K562 (cell line): Measurements from ENCODE around the gene PYGL. TPM values are rescaled to one million over a fixed set of nuclear protein-coding genes. Genes with fewer than 3 reads are reported as not detected.

Experiments used
- C11orf30 ChIP-seq: fragments of 450-650 bp; IDR thresholded peaks from 2 replicates; pipeline ENCODE4 v1.6.1; 2016; ENCODE audit warnings: low read depth, mild to moderate bottlenecking
- CC2D1A ChIP-seq: fragments of 450-650 bp; IDR thresholded peaks from 2 replicates; pipeline ENCODE4 v1.6.1; 2017; ENCODE audit warnings: mild to moderate bottlenecking
- CCAR2 ChIP-seq: fragments of 200-400 bp; formaldehyde crosslinking; IDR thresholded peaks from 2 replicates; pipeline ENCODE4 v1.6.1; 2017; ENCODE audit warnings: mild to moderate bottlenecking, low read depth, low read length
- CHD1 ChIP-seq: fragments of 200-600 bp; sonication (generic); IDR thresholded peaks from one replicate; pipeline ENCODE4 v1.6.1; 2012; ENCODE audit warnings: mild to moderate bottlenecking, moderate library complexity, low read length, inconsistent platforms
- CXXC5 ChIP-seq: fragments of 250-450 bp; sonication (Bioruptor Pico); IDR thresholded peaks from 2 replicates; pipeline ENCODE4 v1.8.0; 2022; ENCODE audit warnings: inconsistent platforms, mild to moderate bottlenecking, moderate library complexity
- E2F6 ChIP-seq, 2 experiments: IDR thresholded peaks; 2 replicates each; pipeline ENCODE4 v1.6.1; 2011; ENCODE audit warnings: borderline replicate concordance in 1 of 2, control low read depth in 1 of 2, low read depth in 1 of 2, low read length in 1 of 2, mild to moderate bottlenecking in 1 of 2, mixed read lengths in 1 of 2, moderate library complexity in 1 of 2; ENCODE audit not compliant: insufficient read depth in 1 of 2, insufficient read length in 1 of 2, poor library complexity in 1 of 2, severe bottlenecking in 1 of 2; ENCODE audit errors: extremely low read depth in 1 of 2
- EZH2 ChIP-seq: IDR thresholded peaks from 2 replicates; pipeline ENCODE4 v1.6.1; 2012; ENCODE audit warnings: low read depth, mild to moderate bottlenecking, inconsistent platforms, low read length, borderline replicate concordance
- FIP1L1 ChIP-seq: fragments of 200-400 bp; formaldehyde crosslinking; IDR thresholded peaks from 2 replicates; pipeline ENCODE4 v1.6.1; 2018; ENCODE audit warnings: mild to moderate bottlenecking, low read depth, low read length; ENCODE audit not compliant: poor library complexity, severe bottlenecking
- FOXA3 ChIP-seq, 2 experiments: fragments of 450-650 bp in 1 of 2; sonication (generic) in 1 of 2; formaldehyde crosslinking; IDR thresholded peaks in 1 of 2; conservative IDR thresholded peaks in 1 of 2; 2 replicates each; pipeline versions ENCODE4 v1.4.0 to v1.8.0; 2020 to 2022; ENCODE audit warnings: mild to moderate bottlenecking in 2 of 2, missing genetic modification reagents in 1 of 2
- HOXB6 ChIP-seq: fragments of 250-450 bp; sonication (Bioruptor Pico); IDR thresholded peaks from 2 replicates; pipeline ENCODE4 v1.5.1; 2022; ENCODE audit warnings: mild to moderate bottlenecking, borderline replicate concordance
- KAT2B ChIP-seq: IDR thresholded peaks from one replicate; pipeline ENCODE4 v1.6.1; 2012; ENCODE audit warnings: low read depth, mild to moderate bottlenecking, control low read depth, inconsistent platforms, low read length, moderate library complexity
- KLF16 ChIP-seq: IDR thresholded peaks from 2 replicates; pipeline ENCODE4 v1.6.1; 2016; ENCODE audit warnings: antibody characterized with exemption
- MCM2 ChIP-seq: fragments of 450-650 bp; IDR thresholded peaks from 2 replicates; pipeline ENCODE4 v1.6.1; 2017; ENCODE audit warnings: low read depth, mild to moderate bottlenecking
- NCOA1 ChIP-seq: fragments of 450-650 bp; IDR thresholded peaks from 2 replicates; pipeline ENCODE4 v1.6.1; 2016; ENCODE audit warnings: low read depth
- POLR2A ChIP-seq: fragments of 450-650 bp; conservative IDR thresholded peaks from 2 replicates; pipeline ENCODE4 v1.6.1; 2016
- POLR2AphosphoS2 ChIP-seq: IDR thresholded peaks from 2 replicates; pipeline ENCODE4 v1.6.1; 2012; ENCODE audit warnings: low read length, improper control_type of control experiment
- PRPF4 ChIP-seq: fragments of 200-400 bp; formaldehyde crosslinking; IDR thresholded peaks from one replicate; pipeline ENCODE4 v1.6.1; 2017; ENCODE audit warnings: low read length, low read depth, mild to moderate bottlenecking; ENCODE audit not compliant: insufficient read depth, poor library complexity, severe bottlenecking
- SMARCB1 ChIP-seq: IDR thresholded peaks from 2 replicates; pipeline ENCODE4 v1.6.1; 2011; ENCODE audit warnings: improper control_type of control experiment, low read depth; ENCODE audit not compliant: insufficient read length
- ZBED1 ChIP-seq: IDR thresholded peaks from 2 replicates; pipeline ENCODE4 v1.6.1; 2014
- ZBTB17 ChIP-seq: fragments of 450-650 bp; formaldehyde crosslinking; IDR thresholded peaks from 2 replicates; pipeline ENCODE4 v1.4.0; 2020; ENCODE audit warnings: mild to moderate bottlenecking
- ZHX1 ChIP-seq: fragments of 150-350 bp; conservative IDR thresholded peaks from 2 replicates; pipeline ENCODE4 v1.6.1; 2014; ENCODE audit warnings: low read length
- ZNF140 ChIP-seq: fragments of 250-450 bp; sonication (Bioruptor Pico); IDR thresholded peaks from 2 replicates; pipeline ENCODE4 v1.8.0; 2021; ENCODE audit warnings: moderate library complexity, mild to moderate bottlenecking, inconsistent platforms
- ZNF449 ChIP-seq: fragments of 250-450 bp; sonication (Bioruptor Pico); IDR thresholded peaks from 2 replicates; pipeline ENCODE4 v1.8.0; 2022; ENCODE audit warnings: moderate library complexity, mild to moderate bottlenecking, inconsistent platforms
- polyA plus RNA-seq, 8 experiments: library from polyadenylated mRNA; depleted of rRNA in 4 of 8; stranded (reverse) in 5 of 8; unstranded in 3 of 8; fragments of >200 nt; fragmentation: Nextera tagmentation in 2 of 8; fragmentation: Illumina TruSeq in 1 of 8; extraction: Ambion mirVana in 2 of 8; extraction: Trizol in 1 of 8; gene quantifications; 2 replicates each; pipeline versions ENCODE4 v1.2.1 to v1.2.3, GENCODE V29; 2011 to 2014; ENCODE audit warnings: inconsistent platforms in 1 of 8, missing spikeins in 1 of 8
- total RNA-seq, 7 experiments: library from RNA; depleted of rRNA in 6 of 7; stranded (reverse); fragments of >200 nt in 6 of 7; fragmentation: Illumina TruSeq in 2 of 7; extraction: Trizol in 2 of 7; gene quantifications; 2 replicates each; pipeline versions ENCODE4 v1.2.1 to v1.2.3, GENCODE V29; 2011 to 2021; ENCODE audit warnings: low replicate concordance in 1 of 7

Gene PYGL
- total and polyA plus RNA-seq, 9 of the 15 experiments (the other 6 are each of a cell fraction or from before 2014, with no cell fraction given), result 3.5 to 17.9 (median 13.1) TPM

GRCh38 chr14:50943943-50944646 lies at the start of gene PYGL (continued):
- TF ChIP-seq ZNF140 (CRISPR knock-in tag), result no peak
- TF ChIP-seq CC2D1A, result no peak
- TF ChIP-seq FOXA3 (CRISPR knock-in tag; conservative IDR thresholded peaks at IDR 0.05 in 1 of 2, IDR thresholded peaks at IDR 0.05 in 1 of 2), result no peak
- TF ChIP-seq ZBTB17 (CRISPR knock-in tag), result no peak
- TF ChIP-seq PRPF4, result no peak
- no peak for TF ChIP-seq MCM2
- no peak for TF ChIP-seq ZBED1
- no peak for TF ChIP-seq SMARCB1
- TF ChIP-seq ZHX1, result no peak
- no peak for TF ChIP-seq KAT2B
- peak; percentile 63 for TF ChIP-seq POLR2A
- TF ChIP-seq NCOA1, result no peak
- TF ChIP-seq HOXB6 (CRISPR knock-in tag), result no peak
- TF ChIP-seq CCAR2, result no peak
- TF ChIP-seq CXXC5 (CRISPR knock-in tag), result peak; percentile 70
- peak; percentile 72 for TF ChIP-seq FIP1L1
- no peak for TF ChIP-seq C11orf30
- TF ChIP-seq E2F6 (IDR thresholded peaks at IDR 0.05; ENCODE audit: borderline replicate concordance in 1 of 2, extremely low read depth in 1 of 2, insufficient read depth in 1 of 2, insufficient read length in 1 of 2, low read depth in 1 of 2, low read length in 1 of 2, poor library complexity in 1 of 2, severe bottlenecking in 1 of 2), result peak in 1 of 2 experiments; percentile 44
- TF ChIP-seq POLR2AphosphoS2, result no peak
- TF ChIP-seq KLF16, result no peak
- TF ChIP-seq ZNF449, result no peak
- no peak for TF ChIP-seq CHD1
- no peak for TF ChIP-seq EZH2
